Peyer's patch (tissue), 4 donors: ENCODE results near the gene PLEKHA7. TPM values are rescaled to one million over a fixed set of nuclear protein-coding genes. Genes with fewer than 3 reads are reported as not detected.

Experiments
- DNase-seq, 3 donors: peaks; one replicate each; pipeline ENCODE4 v3.0.0-alpha.2; 2017 to 2019
- H3K27ac ChIP-seq, 4 donors: fragments of 200-600 bp; sonication (generic); one replicate each; pipeline ENCODE4 v1.5.1; 2016 to 2019
- H3K27me3 ChIP-seq, 2 donors: fragments of 200-600 bp; sonication (generic); one replicate each; pipeline ENCODE4 v1.5.1; 2019
- H3K36me3 ChIP-seq, 3 donors: fragments of 200-600 bp; sonication (generic); one replicate each; pipeline ENCODE4 v1.5.1; 2016 to 2019
- H3K4me1 ChIP-seq, 4 donors: fragments of 200-600 bp; sonication (generic); one replicate each; pipeline ENCODE4 v1.5.1; 2016 to 2019
- H3K4me3 ChIP-seq, 4 donors: fragments of 200-600 bp; sonication (generic); 1 replicate in 3 of 4; 2 replicates in 1 of 4; pipeline ENCODE4 v1.5.1; 2016 to 2019; ENCODE audit warnings: mild to moderate bottlenecking in 1 of 4
- H3K9me3 ChIP-seq, 4 donors: fragments of 200-600 bp; sonication (generic); one replicate each; pipeline ENCODE4 v1.5.1; 2016 to 2019; ENCODE audit warnings: mild to moderate bottlenecking in 1 of 4
- CTCF ChIP-seq, 6 experiments: fragments of 450-650 bp in 4 of 6; fragments of 200-600 bp in 2 of 6; sonication (generic) in 1 of 6; IDR thresholded peaks; one replicate each; pipeline ENCODE4 v1.5.1; 2017 to 2019; ENCODE audit warnings: antibody characterized with exemption in 6 of 6, mild to moderate bottlenecking in 3 of 6, moderate library complexity in 1 of 6
- POLR2A ChIP-seq, 2 donors: fragments of 450-650 bp; IDR thresholded peaks; one replicate each; pipeline ENCODE4 v1.5.1; 2017; ENCODE audit warnings: antibody characterized with exemption in 2 of 2, mild to moderate bottlenecking in 2 of 2, moderate library complexity in 2 of 2
- total RNA-seq, 4 donors: library from RNA; depleted of rRNA; stranded (reverse); fragments of >200 nt; gene quantifications; one replicate each; pipeline ENCODE4 v1.1.0, GENCODE V29; 2016

Gene PLEKHA7
- total RNA-seq, 4 donors from 2014 or later, result 129 to 211 (median 176) TPM

DNA sequence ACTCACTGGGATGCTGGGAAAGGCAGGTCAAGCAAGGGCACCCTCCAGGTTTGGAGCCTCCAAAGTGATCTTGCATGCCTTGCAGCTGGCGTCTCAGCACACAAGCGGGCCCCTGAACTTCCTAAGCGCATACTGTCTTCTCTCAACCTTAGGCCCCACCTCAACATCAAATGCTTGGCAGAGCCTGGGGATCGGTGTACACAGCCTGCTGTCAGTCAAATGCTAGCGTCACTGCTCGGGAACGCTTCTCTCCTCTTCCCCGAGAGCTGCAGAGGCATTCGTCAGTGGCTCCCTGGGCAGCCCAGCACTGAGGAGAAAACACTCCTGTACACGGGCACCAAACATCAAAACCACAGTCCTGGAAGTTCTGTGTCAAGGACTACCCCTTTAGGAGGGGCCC, 150.8 kb downstream of the PLEKHA7 start:
- Histone ChIP-seq H3K4me3 (no peak overlapping the region), H3K36me3 (peaks cover 0 to 6% (median 0%) of the 10 kb centered on the region in 3 donors), H3K9me3 (no peaks in the 10 kb centered on the region), H3K27ac (no peak overlapping the region), H3K27me3 (no peaks in the 10 kb centered on the region), H3K4me1 (peaks cover 0 to 5% (median 0%) of the 10 kb centered on the region in 4 donors)
- TF ChIP-seq CTCF (IDR thresholded peaks at IDR 0.05), result no peak
- no peak for TF ChIP-seq POLR2A (IDR thresholded peaks at IDR 0.05)
- DNase-seq, result no peak

DNA sequence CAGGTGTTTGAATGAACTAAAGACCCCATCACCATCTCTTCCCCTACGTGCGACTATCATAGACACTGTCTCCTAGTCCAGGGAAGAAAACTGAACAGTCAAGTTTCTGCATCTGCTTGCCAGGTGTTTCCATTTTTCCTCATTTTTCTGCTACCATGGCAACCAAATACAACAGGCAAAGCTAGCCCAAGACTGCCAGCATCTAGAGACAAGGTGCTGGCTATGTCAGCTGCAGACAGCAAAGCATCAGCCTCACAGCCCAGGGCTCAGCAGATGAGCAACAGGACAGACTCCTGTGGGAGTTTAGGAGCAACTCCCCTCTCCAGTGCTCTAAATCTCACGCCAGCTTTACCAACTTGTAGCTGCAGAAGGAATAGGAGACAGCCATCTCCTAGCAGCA, 151.5 kb downstream of the PLEKHA7 start:
- TF ChIP-seq POLR2A (IDR thresholded peaks at IDR 0.05), result no peak
- no peak for TF ChIP-seq CTCF (IDR thresholded peaks at IDR 0.05)
- Histone ChIP-seq H3K4me3 (no peak overlapping the region), H3K4me1 (peaks cover 0 to 5% (median 0%) of the 10 kb centered on the region in 4 donors), H3K27me3 (no peaks in the 10 kb centered on the region), H3K9me3 (no peaks in the 10 kb centered on the region), H3K36me3 (no peaks in the 10 kb centered on the region), H3K27ac (no peak overlapping the region)
- no peak for DNase-seq

DNA sequence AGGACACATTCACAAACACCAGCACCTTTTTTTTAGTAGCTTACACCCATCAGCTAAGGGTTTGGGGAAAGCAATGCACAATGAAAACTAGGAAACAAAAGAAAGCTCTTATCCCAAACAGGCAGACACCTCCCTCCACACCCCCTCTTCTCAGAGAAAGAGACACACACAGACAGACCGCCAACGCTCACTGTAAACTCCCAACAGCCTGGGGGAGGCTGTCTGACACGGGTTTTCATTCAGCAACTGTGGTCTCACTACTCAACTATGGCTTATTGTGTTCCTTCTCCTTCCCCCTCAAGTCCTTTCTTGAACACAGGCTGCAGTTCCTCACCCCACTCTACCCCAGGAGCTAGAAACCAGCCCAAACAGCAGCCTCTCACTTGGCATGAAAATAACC, 152.4 kb downstream of the PLEKHA7 start:
- DNase-seq, result no peak
- peaks cover 0 to 5% (median 0%) of the 10 kb centered on the region in 4 donors for H3K4me1 ChIP-seq
- TF ChIP-seq POLR2A (IDR thresholded peaks at IDR 0.05) (no peak), CTCF (IDR thresholded peaks at IDR 0.05) (no peak)
- no peaks in the 10 kb centered on the region for H3K9me3 ChIP-seq
- H3K27ac ChIP-seq, result no peak overlapping the region
- no peaks in the 10 kb centered on the region for H3K27me3 ChIP-seq
- H3K4me3 ChIP-seq, result no peak overlapping the region
- no peaks in the 10 kb centered on the region for H3K36me3 ChIP-seq

GRCh38 chr11:16860617-16861016, 153.6 kb downstream of the PLEKHA7 start:
- peaks cover 0 to 5% (median 0%) of the 10 kb centered on the region in 4 donors for H3K4me1 ChIP-seq
- H3K27ac ChIP-seq, result no peak overlapping the region
- peaks cover 0 to 5% (median 0%) of the 10 kb centered on the region in 3 donors for H3K36me3 ChIP-seq
- no peaks in the 10 kb centered on the region for H3K9me3 ChIP-seq
- no peak overlapping the region for H3K4me3 ChIP-seq
- TF ChIP-seq CTCF (IDR thresholded peaks at IDR 0.05) (no peak), POLR2A (IDR thresholded peaks at IDR 0.05) (no peak)
- H3K27me3 ChIP-seq, result no peaks in the 10 kb centered on the region
- DNase-seq, result no peak

DNA sequence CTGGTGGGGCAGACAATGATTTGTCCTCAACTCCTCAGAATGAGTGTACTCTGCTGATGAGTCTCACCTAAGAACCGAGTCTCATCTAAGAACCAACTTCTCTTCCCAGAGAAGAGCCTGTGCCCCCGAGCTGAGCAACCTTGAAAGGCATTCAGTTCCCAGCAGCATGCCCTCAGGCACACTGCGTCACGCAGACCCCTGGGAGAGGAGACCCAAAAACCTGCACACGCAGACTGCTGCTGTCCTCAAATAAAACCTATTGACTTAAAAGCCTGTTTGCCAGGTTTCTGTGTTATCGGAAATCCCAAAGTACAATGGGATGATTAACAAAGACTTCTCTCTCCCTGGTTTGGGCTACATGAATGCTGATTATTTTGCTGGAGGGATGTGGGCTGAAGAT, 154.6 kb downstream of the PLEKHA7 start:
- H3K27ac ChIP-seq, result no peak overlapping the region
- TF ChIP-seq CTCF (IDR thresholded peaks at IDR 0.05) (no peak), POLR2A (IDR thresholded peaks at IDR 0.05) (no peak)
- no peak overlapping the region for H3K4me3 ChIP-seq
- H3K9me3 ChIP-seq, result no peaks in the 10 kb centered on the region
- DNase-seq, result no peak
- H3K4me1 ChIP-seq, result peaks cover 0 to 5% (median 0%) of the 10 kb centered on the region in 4 donors
- no peaks in the 10 kb centered on the region for H3K27me3 ChIP-seq
- peaks cover 0 to 15% (median 0%) of the 10 kb centered on the region in 3 donors for H3K36me3 ChIP-seq

GRCh38 chr11:16857186-16857585, 157.0 kb downstream of the PLEKHA7 start:
- no peaks in the 10 kb centered on the region for H3K27me3 ChIP-seq
- H3K4me3 ChIP-seq, result no peak overlapping the region
- peaks cover 0 to 29% (median 0%) of the 10 kb centered on the region in 3 donors for H3K36me3 ChIP-seq
- no peak for TF ChIP-seq POLR2A (IDR thresholded peaks at IDR 0.05)
- TF ChIP-seq CTCF (IDR thresholded peaks at IDR 0.05), result no peak
- H3K27ac ChIP-seq, result no peak overlapping the region
- DNase-seq, result no peak
- no peaks in the 10 kb centered on the region for H3K4me1 ChIP-seq
- no peaks in the 10 kb centered on the region for H3K9me3 ChIP-seq
